Measurements from ENCODE around the gene PLA2G3. TPM values are rescaled to one million over a fixed set of nuclear protein-coding genes. Genes with fewer than 3 reads are reported as not detected.

PLA2G3 gene
- total and polyA plus RNA-seq, 2 experiments from 2014 or later = 18.0 to 34.5 TPM

DNA sequence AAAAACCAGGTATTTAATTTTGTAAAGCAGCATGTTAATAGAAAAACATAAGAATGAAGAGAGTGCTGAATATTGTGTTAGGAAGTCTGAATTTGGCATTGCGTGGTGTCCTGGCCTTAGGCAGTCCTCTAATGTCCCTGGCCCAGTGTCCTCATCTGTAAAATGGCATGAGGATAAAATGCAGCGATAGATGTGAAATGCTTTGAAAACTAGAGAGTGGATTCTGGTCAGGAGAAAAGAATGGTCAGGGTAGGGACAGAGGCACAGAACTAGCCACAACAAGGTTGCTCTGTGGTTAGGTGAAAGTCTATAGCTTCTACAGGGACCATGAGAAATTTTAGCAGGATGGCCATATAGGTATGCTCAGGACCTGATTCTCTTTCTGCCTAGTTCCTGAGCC, 38.6 kb upstream of the PLA2G3 start:
- H3K9me3 Mint-ChIP-seq = peaks cover 7% of the 10 kb centered on the region
- H3K4me3 Mint-ChIP-seq = no peak overlapping the region
- no peaks in the 10 kb centered on the region for H3K9me2 ChIP-seq (ENCODE audit: insufficient read depth)
- H3K27me3 ChIP-seq (ENCODE audit: insufficient read depth) = no peaks in the 10 kb centered on the region
- no peak overlapping the region for H2AFZ ChIP-seq
- H3K27me3 Mint-ChIP-seq (ENCODE audit: insufficient read depth, low read depth, poor library complexity) = no peaks in the 10 kb centered on the region
- no peak overlapping the region for H3K27ac ChIP-seq (ENCODE audit: low read depth)
- H3K79me2 ChIP-seq (replicated peaks; ENCODE audit: insufficient read depth) = peaks cover 8% of the 10 kb centered on the region; the same call in 1 of the 2 replicates
- H3K36me3 Mint-ChIP-seq (ENCODE audit: low read depth) = peaks cover 16% of the 10 kb centered on the region; the same call in 2 of the 3 replicates
- no peaks in the 10 kb centered on the region for H4K20me1 ChIP-seq (replicated peaks; ENCODE audit: insufficient read depth)
- no peaks in the 10 kb centered on the region for H3K36me3 ChIP-seq (ENCODE audit: insufficient read depth)
- H3K4me3 ChIP-seq = no peak overlapping the region
- H3K4me1 ChIP-seq (ENCODE audit: insufficient read depth) = no peaks in the 10 kb centered on the region
- H3K4me2 ChIP-seq = no peak overlapping the region
- no peaks in the 10 kb centered on the region for H3F3A ChIP-seq (replicated peaks; ENCODE audit: low read depth)
- no peaks in the 10 kb centered on the region for H3K4me1 Mint-ChIP-seq
- no peak overlapping the region for H3K27ac Mint-ChIP-seq
- ATAC-seq (no peak), DNase-seq (ENCODE audit: low spot score) (no peak)
- TF ChIP-seq, protein P1, sequence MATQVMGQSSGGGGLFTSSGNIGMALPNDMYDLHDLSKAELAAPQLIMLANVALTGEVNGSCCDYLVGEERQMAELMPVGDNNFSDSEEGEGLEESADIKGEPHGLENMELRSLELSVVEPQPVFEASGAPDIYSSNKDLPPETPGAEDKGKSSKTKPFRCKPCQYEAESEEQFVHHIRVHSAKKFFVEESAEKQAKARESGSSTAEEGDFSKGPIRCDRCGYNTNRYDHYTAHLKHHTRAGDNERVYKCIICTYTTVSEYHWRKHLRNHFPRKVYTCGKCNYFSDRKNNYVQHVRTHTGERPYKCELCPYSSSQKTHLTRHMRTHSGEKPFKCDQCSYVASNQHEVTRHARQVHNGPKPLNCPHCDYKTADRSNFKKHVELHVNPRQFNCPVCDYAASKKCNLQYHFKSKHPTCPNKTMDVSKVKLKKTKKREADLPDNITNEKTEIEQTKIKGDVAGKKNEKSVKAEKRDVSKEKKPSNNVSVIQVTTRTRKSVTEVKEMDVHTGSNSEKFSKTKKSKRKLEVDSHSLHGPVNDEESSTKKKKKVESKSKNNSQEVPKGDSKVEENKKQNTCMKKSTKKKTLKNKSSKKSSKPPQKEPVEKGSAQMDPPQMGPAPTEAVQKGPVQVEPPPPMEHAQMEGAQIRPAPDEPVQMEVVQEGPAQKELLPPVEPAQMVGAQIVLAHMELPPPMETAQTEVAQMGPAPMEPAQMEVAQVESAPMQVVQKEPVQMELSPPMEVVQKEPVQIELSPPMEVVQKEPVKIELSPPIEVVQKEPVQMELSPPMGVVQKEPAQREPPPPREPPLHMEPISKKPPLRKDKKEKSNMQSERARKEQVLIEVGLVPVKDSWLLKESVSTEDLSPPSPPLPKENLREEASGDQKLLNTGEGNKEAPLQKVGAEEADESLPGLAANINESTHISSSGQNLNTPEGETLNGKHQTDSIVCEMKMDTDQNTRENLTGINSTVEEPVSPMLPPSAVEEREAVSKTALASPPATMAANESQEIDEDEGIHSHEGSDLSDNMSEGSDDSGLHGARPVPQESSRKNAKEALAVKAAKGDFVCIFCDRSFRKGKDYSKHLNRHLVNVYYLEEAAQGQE (IDR thresholded peaks at IDR 0.05; ENCODE audit: unreplicated experiment) = no peak
- TF ChIP-seq, protein P2, sequence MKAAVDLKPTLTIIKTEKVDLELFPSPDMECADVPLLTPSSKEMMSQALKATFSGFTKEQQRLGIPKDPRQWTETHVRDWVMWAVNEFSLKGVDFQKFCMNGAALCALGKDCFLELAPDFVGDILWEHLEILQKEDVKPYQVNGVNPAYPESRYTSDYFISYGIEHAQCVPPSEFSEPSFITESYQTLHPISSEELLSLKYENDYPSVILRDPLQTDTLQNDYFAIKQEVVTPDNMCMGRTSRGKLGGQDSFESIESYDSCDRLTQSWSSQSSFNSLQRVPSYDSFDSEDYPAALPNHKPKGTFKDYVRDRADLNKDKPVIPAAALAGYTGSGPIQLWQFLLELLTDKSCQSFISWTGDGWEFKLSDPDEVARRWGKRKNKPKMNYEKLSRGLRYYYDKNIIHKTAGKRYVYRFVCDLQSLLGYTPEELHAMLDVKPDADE (IDR thresholded peaks at IDR 0.05) = no peak
- TF ChIP-seq EZH2 (IDR thresholded peaks at IDR 0.05; ENCODE audit: low read depth, unreplicated experiment) = no peak
- TF ChIP-seq POLR2AphosphoS5 (IDR thresholded peaks at IDR 0.05; ENCODE audit: low read depth) = no peak
- TF ChIP-seq NANOG (IDR thresholded peaks at IDR 0.05; ENCODE audit: borderline replicate concordance) = no peak
- no peak for TF ChIP-seq ZNF331 (CRISPR knock-in tag; IDR thresholded peaks at IDR 0.05; ENCODE audit: low read depth)
- no peak for TF ChIP-seq EZH2phosphoT487 (IDR thresholded peaks at IDR 0.05; ENCODE audit: unreplicated experiment)

DNA sequence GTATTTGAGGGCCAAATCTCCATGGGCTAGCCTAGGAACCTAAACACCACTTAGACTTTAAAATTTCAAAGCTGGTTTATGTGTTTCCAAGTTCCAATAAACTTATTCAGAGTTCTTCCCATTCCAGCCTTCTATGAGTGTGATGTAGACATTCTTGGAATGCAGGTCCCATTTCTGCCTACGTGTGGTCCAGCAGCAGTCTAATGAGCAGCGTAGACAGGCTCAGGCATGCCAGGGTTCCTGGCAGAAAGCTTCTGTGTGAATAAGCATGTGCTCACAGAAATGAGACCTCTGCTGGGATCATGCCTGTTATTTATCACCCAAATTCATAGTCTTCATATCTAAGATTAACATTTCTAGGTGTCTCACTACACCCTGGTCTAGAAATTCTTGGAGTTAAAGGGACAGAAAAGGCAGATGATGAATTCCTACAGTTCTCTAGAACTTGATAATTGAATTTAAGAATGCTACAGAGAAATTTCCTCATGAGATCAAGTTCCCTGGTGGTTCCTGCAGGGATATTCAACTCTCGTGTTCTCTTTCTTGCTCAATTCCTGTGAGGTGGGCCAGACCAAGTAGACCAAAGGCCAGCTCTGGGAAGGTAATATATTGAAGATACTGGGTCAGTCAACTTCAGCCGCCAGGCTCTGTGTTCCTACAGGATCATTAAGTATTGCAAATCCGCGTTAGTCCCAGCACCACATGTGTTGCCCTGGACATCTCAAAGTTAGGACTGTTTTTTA, 37.3 kb upstream of the PLA2G3 start:
- H3K27ac ChIP-seq (ENCODE audit: low read depth) = no peak overlapping the region
- no peaks in the 10 kb centered on the region for H3K4me1 ChIP-seq (ENCODE audit: insufficient read depth)
- ATAC-seq (no peak), DNase-seq (ENCODE audit: low spot score) (no peak)
- H3K9me3 Mint-ChIP-seq = peaks cover 5% of the 10 kb centered on the region
- H3F3A ChIP-seq (replicated peaks; ENCODE audit: low read depth) = no peaks in the 10 kb centered on the region
- H3K4me2 ChIP-seq = no peak overlapping the region
- no peak overlapping the region for H3K4me3 ChIP-seq
- H3K36me3 Mint-ChIP-seq (ENCODE audit: low read depth) = peaks cover 13% of the 10 kb centered on the region; the same call in 2 of the 3 replicates
- H3K27me3 Mint-ChIP-seq (ENCODE audit: insufficient read depth, low read depth, poor library complexity) = no peaks in the 10 kb centered on the region
- no peak overlapping the region for H3K27ac Mint-ChIP-seq
- no peaks in the 10 kb centered on the region for H3K4me1 Mint-ChIP-seq
- peaks cover 8% of the 10 kb centered on the region for H3K79me2 ChIP-seq (replicated peaks; ENCODE audit: insufficient read depth)
- no peaks in the 10 kb centered on the region for H3K9me2 ChIP-seq (ENCODE audit: insufficient read depth)
- no peak overlapping the region for H2AFZ ChIP-seq
- H4K20me1 ChIP-seq (replicated peaks; ENCODE audit: insufficient read depth) = no peaks in the 10 kb centered on the region
- H3K27me3 ChIP-seq (ENCODE audit: insufficient read depth) = no peaks in the 10 kb centered on the region
- no peak overlapping the region for H3K4me3 Mint-ChIP-seq
- H3K36me3 ChIP-seq (ENCODE audit: insufficient read depth) = no peaks in the 10 kb centered on the region
- no peak for TF ChIP-seq JUNB (IDR thresholded peaks at IDR 0.05; ENCODE audit: unreplicated experiment)
- TF ChIP-seq, protein P3, sequence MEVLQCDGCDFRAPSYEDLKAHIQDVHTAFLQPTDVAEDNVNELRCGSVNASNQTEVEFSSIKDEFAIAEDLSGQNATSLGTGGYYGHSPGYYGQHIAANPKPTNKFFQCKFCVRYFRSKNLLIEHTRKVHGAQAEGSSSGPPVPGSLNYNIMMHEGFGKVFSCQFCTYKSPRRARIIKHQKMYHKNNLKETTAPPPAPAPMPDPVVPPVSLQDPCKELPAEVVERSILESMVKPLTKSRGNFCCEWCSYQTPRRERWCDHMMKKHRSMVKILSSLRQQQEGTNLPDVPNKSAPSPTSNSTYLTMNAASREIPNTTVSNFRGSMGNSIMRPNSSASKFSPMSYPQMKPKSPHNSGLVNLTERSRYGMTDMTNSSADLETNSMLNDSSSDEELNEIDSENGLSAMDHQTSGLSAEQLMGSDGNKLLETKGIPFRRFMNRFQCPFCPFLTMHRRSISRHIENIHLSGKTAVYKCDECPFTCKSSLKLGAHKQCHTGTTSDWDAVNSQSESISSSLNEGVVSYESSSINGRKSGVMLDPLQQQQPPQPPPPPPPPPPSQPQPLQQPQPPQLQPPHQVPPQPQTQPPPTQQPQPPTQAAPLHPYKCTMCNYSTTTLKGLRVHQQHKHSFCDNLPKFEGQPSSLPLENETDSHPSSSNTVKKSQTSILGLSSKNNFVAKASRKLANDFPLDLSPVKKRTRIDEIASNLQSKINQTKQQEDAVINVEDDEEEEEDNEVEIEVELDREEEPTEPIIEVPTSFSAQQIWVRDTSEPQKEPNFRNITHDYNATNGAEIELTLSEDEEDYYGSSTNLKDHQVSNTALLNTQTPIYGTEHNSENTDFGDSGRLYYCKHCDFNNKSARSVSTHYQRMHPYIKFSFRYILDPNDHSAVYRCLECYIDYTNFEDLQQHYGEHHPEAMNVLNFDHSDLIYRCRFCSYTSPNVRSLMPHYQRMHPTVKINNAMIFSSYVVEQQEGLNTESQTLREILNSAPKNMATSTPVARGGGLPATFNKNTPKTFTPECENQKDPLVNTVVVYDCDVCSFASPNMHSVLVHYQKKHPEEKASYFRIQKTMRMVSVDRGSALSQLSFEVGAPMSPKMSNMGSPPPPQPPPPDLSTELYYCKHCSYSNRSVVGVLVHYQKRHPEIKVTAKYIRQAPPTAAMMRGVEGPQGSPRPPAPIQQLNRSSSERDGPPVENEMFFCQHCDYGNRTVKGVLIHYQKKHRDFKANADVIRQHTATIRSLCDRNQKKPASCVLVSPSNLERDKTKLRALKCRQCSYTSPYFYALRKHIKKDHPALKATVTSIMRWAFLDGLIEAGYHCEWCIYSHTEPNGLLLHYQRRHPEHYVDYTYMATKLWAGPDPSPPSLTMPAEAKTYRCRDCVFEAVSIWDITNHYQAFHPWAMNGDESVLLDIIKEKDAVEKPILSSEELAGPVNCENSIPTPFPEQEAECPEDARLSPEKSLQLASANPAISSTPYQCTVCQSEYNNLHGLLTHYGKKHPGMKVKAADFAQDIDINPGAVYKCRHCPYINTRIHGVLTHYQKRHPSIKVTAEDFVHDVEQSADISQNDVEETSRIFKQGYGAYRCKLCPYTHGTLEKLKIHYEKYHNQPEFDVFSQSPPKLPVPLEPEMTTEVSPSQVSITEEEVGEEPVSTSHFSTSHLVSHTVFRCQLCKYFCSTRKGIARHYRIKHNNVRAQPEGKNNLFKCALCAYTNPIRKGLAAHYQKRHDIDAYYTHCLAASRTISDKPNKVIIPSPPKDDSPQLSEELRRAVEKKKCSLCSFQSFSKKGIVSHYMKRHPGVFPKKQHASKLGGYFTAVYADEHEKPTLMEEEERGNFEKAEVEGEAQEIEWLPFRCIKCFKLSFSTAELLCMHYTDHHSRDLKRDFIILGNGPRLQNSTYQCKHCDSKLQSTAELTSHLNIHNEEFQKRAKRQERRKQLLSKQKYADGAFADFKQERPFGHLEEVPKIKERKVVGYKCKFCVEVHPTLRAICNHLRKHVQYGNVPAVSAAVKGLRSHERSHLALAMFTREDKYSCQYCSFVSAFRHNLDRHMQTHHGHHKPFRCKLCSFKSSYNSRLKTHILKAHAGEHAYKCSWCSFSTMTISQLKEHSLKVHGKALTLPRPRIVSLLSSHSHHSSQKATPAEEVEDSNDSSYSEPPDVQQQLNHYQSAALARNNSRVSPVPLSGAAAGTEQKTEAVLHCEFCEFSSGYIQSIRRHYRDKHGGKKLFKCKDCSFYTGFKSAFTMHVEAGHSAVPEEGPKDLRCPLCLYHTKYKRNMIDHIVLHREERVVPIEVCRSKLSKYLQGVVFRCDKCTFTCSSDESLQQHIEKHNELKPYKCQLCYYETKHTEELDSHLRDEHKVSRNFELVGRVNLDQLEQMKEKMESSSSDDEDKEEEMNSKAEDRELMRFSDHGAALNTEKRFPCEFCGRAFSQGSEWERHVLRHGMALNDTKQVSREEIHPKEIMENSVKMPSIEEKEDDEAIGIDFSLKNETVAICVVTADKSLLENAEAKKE (CRISPR knock-in tag; IDR thresholded peaks at IDR 0.05) = no peak
- TF ChIP-seq POLR2AphosphoS5 (IDR thresholded peaks at IDR 0.05; ENCODE audit: low read depth) = no peak
- TF ChIP-seq EZH2 (IDR thresholded peaks at IDR 0.05; ENCODE audit: low read depth, unreplicated experiment) = no peak

Data from GM23338 (cell line).